ENCODE measurements around the gene KIF25.

KIF25 gene

GRCh38 chr6:167997642-167998041 lies at the start of gene KIF25:
TSS of gene KIF25 (plus strand) at chr6:167997671. CDS start at chr6:168029586, 31,915 bp downstream.
- no peak for DNase-seq (ENCODE audit: low read depth in 2 of 2)

GRCh38 chr6:167947716-167948115 lies 49.8 kb upstream of the KIF25 start:
- no peak for DNase-seq (ENCODE audit: low read depth in 2 of 2)

- no peak for DNase-seq (ENCODE audit: low read depth in 2 of 2)
Observed at GRCh38 chr6:167948716-167949115, 48.8 kb upstream of the KIF25 start.

GRCh38 chr6:167949121-167949684 lies 48.3 kb upstream of the KIF25 start:
- no peak for DNase-seq (ENCODE audit: low read depth in 2 of 2)

GRCh38 chr6:167951781-167952511 lies 45.5 kb upstream of the KIF25 start:
- DNase-seq (ENCODE audit: low read depth in 2 of 2): no peak

- no peak for DNase-seq (ENCODE audit: low read depth in 2 of 2)
Observed at GRCh38 chr6:167952512-167952859, 45.0 kb upstream of the KIF25 start.

- DNase-seq (ENCODE audit: low read depth in 2 of 2): no peak
Observed at GRCh38 chr6:167953551-167953950, 43.9 kb upstream of the KIF25 start.

GRCh38 chr6:167954151-167954550 lies 43.3 kb upstream of the KIF25 start:
- DNase-seq (ENCODE audit: low read depth in 2 of 2): no peak

GRCh38 chr6:167956491-167956890 lies 41.0 kb upstream of the KIF25 start:
- no peak for DNase-seq (ENCODE audit: low read depth in 2 of 2)

- no peak for DNase-seq (ENCODE audit: low read depth in 2 of 2)
Observed at GRCh38 chr6:167956983-167957492, 40.4 kb upstream of the KIF25 start.

GRCh38 chr6:167957626-167958025 lies 39.8 kb upstream of the KIF25 start:
- DNase-seq (ENCODE audit: low read depth in 2 of 2): no peak

- DNase-seq (ENCODE audit: low read depth in 2 of 2): no peak
Observed at GRCh38 chr6:167960579-167960978, 36.9 kb upstream of the KIF25 start.

GRCh38 chr6:167962711-167963110 lies 34.8 kb upstream of the KIF25 start:
- DNase-seq (ENCODE audit: low read depth in 2 of 2): no peak

- DNase-seq (ENCODE audit: low read depth in 2 of 2): no peak
Observed at GRCh38 chr6:167963589-167964057, 33.8 kb upstream of the KIF25 start.

- no peak for DNase-seq (ENCODE audit: low read depth in 2 of 2)
Observed at GRCh38 chr6:167965592-167966539, 31.6 kb upstream of the KIF25 start.

- no peak for DNase-seq (ENCODE audit: low read depth in 2 of 2)
Observed at GRCh38 chr6:167966540-167966905, 30.9 kb upstream of the KIF25 start.

GRCh38 chr6:167968091-167968490 lies 29.4 kb upstream of the KIF25 start:
- DNase-seq (ENCODE audit: low read depth in 2 of 2): peak in 1 of 2 donors; percentile 18

- DNase-seq (ENCODE audit: low read depth in 2 of 2): no peak
Observed at GRCh38 chr6:167970230-167970629, 27.2 kb upstream of the KIF25 start.

- DNase-seq (ENCODE audit: low read depth in 2 of 2): no peak
Observed at GRCh38 chr6:167972193-167972592, 25.3 kb upstream of the KIF25 start.

- no peak for DNase-seq (ENCODE audit: low read depth in 2 of 2)
Observed at GRCh38 chr6:167973148-167973885, 24.2 kb upstream of the KIF25 start.

- no peak for DNase-seq (ENCODE audit: low read depth in 2 of 2)
Observed at GRCh38 chr6:167974640-167975344, 22.7 kb upstream of the KIF25 start.

Data from stimulated activated CD4-positive, alpha-beta T cell treated with anti-CD3 and anti-CD28 coated beads, Interleukin-4, amount 100 ng/mL, for 48 hours (primary cell).